Measurements from ENCODE around the gene FPR2. TPM values are rescaled to one million over a fixed set of nuclear protein-coding genes. Genes with fewer than 3 reads are reported as not detected.

FPR2 gene
- polyA plus RNA-seq, 1 donor from 2014 or later, result not detected

DNA sequence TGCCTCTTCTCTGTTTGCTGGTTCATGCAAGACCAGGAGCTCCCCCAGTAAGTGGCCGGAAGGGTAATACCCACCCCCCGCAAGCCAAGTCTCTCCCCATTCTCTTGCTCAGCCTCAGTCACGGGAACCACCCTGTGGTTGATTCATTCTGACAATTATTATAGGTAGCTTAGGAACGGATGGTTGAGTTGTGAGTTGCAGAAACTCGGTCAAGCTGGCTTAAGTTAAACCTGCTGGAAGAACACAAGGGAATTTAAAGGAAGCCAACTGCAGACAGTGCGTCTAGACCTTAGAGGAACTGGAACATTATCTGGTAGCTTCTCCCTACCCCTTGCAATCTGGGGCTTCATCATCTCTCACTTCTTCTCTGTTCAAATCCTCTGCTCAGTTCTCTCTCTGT is 18.2 kb upstream of the FPR2 start:
- no peak overlapping the region for H3K4me2 ChIP-seq (ENCODE audit: low read length)
- no peaks in the 10 kb centered on the region for H4K20me1 ChIP-seq (ENCODE audit: insufficient read depth)
- no peak overlapping the region for H3K9ac ChIP-seq (ENCODE audit: low read length)
- H2AFZ ChIP-seq (ENCODE audit: low read depth, low read length), result no peak overlapping the region
- H3K27ac ChIP-seq (ENCODE audit: low read length), result no peak overlapping the region
- H3K27me3 ChIP-seq (ENCODE audit: insufficient read depth, low read depth, low read length), result no peaks in the 10 kb centered on the region
- no peaks in the 10 kb centered on the region for H3K36me3 ChIP-seq (ENCODE audit: insufficient read depth, low read length)
- no peaks in the 10 kb centered on the region for H3F3A ChIP-seq (ENCODE audit: insufficient read depth, low read length, poor library complexity, severe bottlenecking)
- H3K79me2 ChIP-seq (replicated peaks; ENCODE audit: insufficient read depth, low read length), result no peaks in the 10 kb centered on the region
- no peaks in the 10 kb centered on the region for H3K9me3 ChIP-seq (ENCODE audit: low read length)
- no peak overlapping the region for H3K4me3 ChIP-seq (ENCODE audit: low read length)
- no peak for TF ChIP-seq REST (IDR thresholded peaks at IDR 0.05; ENCODE audit: borderline replicate concordance)
- no peak for TF ChIP-seq EZH2 (IDR thresholded peaks at IDR 0.05; ENCODE audit: borderline replicate concordance, insufficient read depth, low read length, poor library complexity, severe bottlenecking)
- TF ChIP-seq TAF1 (IDR thresholded peaks at IDR 0.05; ENCODE audit: low read depth), result no peak
- no peak for TF ChIP-seq CTCF (IDR thresholded peaks at IDR 0.05; ENCODE audit: poor library complexity, severe bottlenecking)
- no peak for TF ChIP-seq SMC3 (conservative IDR thresholded peaks at IDR 0.05; ENCODE audit: poor library complexity)
- no peak for TF ChIP-seq EP300 (conservative IDR thresholded peaks at IDR 0.05; ENCODE audit: poor library complexity, severe bottlenecking)
- no peak for TF ChIP-seq MXI1 (conservative IDR thresholded peaks at IDR 0.05; ENCODE audit: poor library complexity, severe bottlenecking)
- TF ChIP-seq POLR2AphosphoS5 (IDR thresholded peaks at IDR 0.05), result no peak
- TF ChIP-seq RAD21 (conservative IDR thresholded peaks at IDR 0.05), result no peak
- H3K9me2 ChIP-seq (ENCODE audit: insufficient read depth, low read length), result no peaks in the 10 kb centered on the region

- H3K9ac ChIP-seq (ENCODE audit: low read length), result no peak overlapping the region
- TF ChIP-seq EZH2 (IDR thresholded peaks at IDR 0.05; ENCODE audit: borderline replicate concordance, insufficient read depth, low read length, poor library complexity, severe bottlenecking), result no peak
- no peak for TF ChIP-seq CTCF (IDR thresholded peaks at IDR 0.05; ENCODE audit: poor library complexity, severe bottlenecking)
- no peak for TF ChIP-seq RAD21 (conservative IDR thresholded peaks at IDR 0.05)
- TF ChIP-seq EP300 (conservative IDR thresholded peaks at IDR 0.05; ENCODE audit: poor library complexity, severe bottlenecking), result no peak
- TF ChIP-seq MXI1 (conservative IDR thresholded peaks at IDR 0.05; ENCODE audit: poor library complexity, severe bottlenecking), result no peak
- TF ChIP-seq REST (IDR thresholded peaks at IDR 0.05; ENCODE audit: borderline replicate concordance), result no peak
- TF ChIP-seq POLR2AphosphoS5 (IDR thresholded peaks at IDR 0.05), result no peak
- no peak for TF ChIP-seq SMC3 (conservative IDR thresholded peaks at IDR 0.05; ENCODE audit: poor library complexity)
- no peak for TF ChIP-seq TAF1 (IDR thresholded peaks at IDR 0.05; ENCODE audit: low read depth)
Observed at GRCh38 chr19:51743405-51743804, 17.6 kb upstream of the FPR2 start.

More at GRCh38 chr19:51743405-51743804, 17.6 kb upstream of the FPR2 start:
- Histone ChIP-seq H3K4me2 (ENCODE audit: low read length) (no peak overlapping the region), H3K27me3 (ENCODE audit: insufficient read depth, low read depth, low read length) (no peaks in the 10 kb centered on the region), H3K79me2 (replicated peaks; ENCODE audit: insufficient read depth, low read length) (no peaks in the 10 kb centered on the region), H3K27ac (ENCODE audit: low read length) (no peak overlapping the region), H3F3A (ENCODE audit: insufficient read depth, low read length, poor library complexity, severe bottlenecking) (no peaks in the 10 kb centered on the region), H2AFZ (ENCODE audit: low read depth, low read length) (no peak overlapping the region), H3K9me3 (ENCODE audit: low read length) (no peaks in the 10 kb centered on the region), H3K36me3 (ENCODE audit: insufficient read depth, low read length) (no peaks in the 10 kb centered on the region), H3K4me3 (ENCODE audit: low read length) (no peak overlapping the region), H3K9me2 (ENCODE audit: insufficient read depth, low read length) (no peaks in the 10 kb centered on the region), H4K20me1 (ENCODE audit: insufficient read depth) (no peaks in the 10 kb centered on the region)
